GM23338 (cell line): ENCODE data around the gene PFKFB3. TPM values are rescaled to one million over a fixed set of nuclear protein-coding genes. Genes with fewer than 3 reads are reported as not detected.

ENCODE experiments used
- ATAC-seq: fragments of 200-7000 bp; cut with Tn5 transposase; 3 replicates; pipeline ENCODE4 v1.9.1; 2020
- DNase-seq: peaks from one replicate; pipeline ENCODE4 v3.0.0-alpha.2; 2015; ENCODE audit warnings: low spot score
- H2AFZ ChIP-seq: fragments of 200-600 bp; sonication (generic); 2 replicates; pipeline ENCODE4 v1.8.0; 2016; ENCODE audit warnings: antibody characterized with exemption, mild to moderate bottlenecking, moderate library complexity
- H3F3A ChIP-seq: fragments of 200-600 bp; sonication (generic); replicated peaks from 2 replicates; pipeline ENCODE4 v1.8.0; 2017; ENCODE audit warnings: antibody characterized with exemption, mixed run types, low read depth
- H3K27ac ChIP-seq: fragments of 200-600 bp; sonication (generic); 2 replicates; pipeline ENCODE4 v1.6.1; 2016; ENCODE audit warnings: low read depth
- H3K27me3 ChIP-seq: fragments of 200-600 bp; sonication (generic); 2 replicates; pipeline ENCODE4 v1.8.0; 2016; ENCODE audit warnings: mild to moderate bottlenecking, mixed run types, moderate library complexity; ENCODE audit not compliant: insufficient read depth
- H3K36me3 ChIP-seq: fragments of 200-600 bp; sonication (generic); 2 replicates; pipeline ENCODE4 v1.8.0; 2016; ENCODE audit warnings: mild to moderate bottlenecking; ENCODE audit not compliant: insufficient read depth
- H3K4me1 ChIP-seq: fragments of 200-600 bp; sonication (generic); 2 replicates; pipeline ENCODE4 v1.8.0; 2016; ENCODE audit warnings: mild to moderate bottlenecking, moderate library complexity; ENCODE audit not compliant: insufficient read depth
- H3K4me2 ChIP-seq: fragments of 200-600 bp; sonication (generic); 2 replicates; pipeline ENCODE4 v1.7.1; 2017; ENCODE audit warnings: mixed run types
- H3K4me3 ChIP-seq: fragments of 200-600 bp; sonication (generic); 2 replicates; pipeline ENCODE4 v1.6.1; 2016; ENCODE audit warnings: mixed run types
- H3K79me2 ChIP-seq: fragments of 200-600 bp; sonication (generic); replicated peaks from 2 replicates; pipeline ENCODE4 v1.8.0; 2017; ENCODE audit warnings: mild to moderate bottlenecking; ENCODE audit not compliant: insufficient read depth
- H3K9me2 ChIP-seq: fragments of 200-600 bp; sonication (generic); 2 replicates; pipeline ENCODE4 v1.8.0; 2017; ENCODE audit not compliant: insufficient read depth
- H4K20me1 ChIP-seq: fragments of 200-600 bp; sonication (generic); replicated peaks from 2 replicates; pipeline ENCODE4 v1.8.0; 2017; ENCODE audit warnings: mild to moderate bottlenecking; ENCODE audit not compliant: insufficient read depth
- H3K27ac Mint-ChIP-seq: 2 replicates; pipeline ENCODE4 v1.8.0; 2020; ENCODE audit warnings: inconsistent platforms, mild to moderate bottlenecking, moderate library complexity, mixed read lengths
- H3K27me3 Mint-ChIP-seq: 3 replicates; pipeline ENCODE4 v1.8.0; 2022; ENCODE audit warnings: low read depth, mild to moderate bottlenecking, moderate library complexity, mixed read lengths, inconsistent platforms; ENCODE audit not compliant: insufficient read depth, poor library complexity
- H3K36me3 Mint-ChIP-seq: 3 replicates; pipeline ENCODE4 v1.8.0; 2021; ENCODE audit warnings: low read depth, mild to moderate bottlenecking, inconsistent platforms, moderate library complexity, mixed read lengths
- H3K4me1 Mint-ChIP-seq: 3 replicates; pipeline ENCODE4 v1.8.0; 2020; ENCODE audit warnings: mild to moderate bottlenecking, inconsistent platforms, mixed read lengths
- H3K4me3 Mint-ChIP-seq: 3 replicates; pipeline ENCODE4 v1.8.0; 2021; ENCODE audit warnings: moderate library complexity, mild to moderate bottlenecking, inconsistent platforms, mixed read lengths
- H3K9me3 Mint-ChIP-seq: 3 replicates; pipeline ENCODE4 v1.8.0; 2020; ENCODE audit warnings: moderate library complexity, mild to moderate bottlenecking, inconsistent platforms, mixed read lengths
- EZH2phosphoT487 ChIP-seq: fragments of 200-600 bp; sonication (generic); IDR thresholded peaks from one replicate; pipeline ENCODE4 v1.8.1; 2018; ENCODE audit warnings: antibody characterized with exemption; ENCODE audit not compliant: unreplicated experiment
- JUNB ChIP-seq: IDR thresholded peaks from one replicate; pipeline ENCODE4 v1.6.1; 2016; ENCODE audit warnings: antibody characterized with exemption; ENCODE audit not compliant: unreplicated experiment
- STAT1 ChIP-seq: IDR thresholded peaks from one replicate; pipeline ENCODE4 v1.6.1; 2016; ENCODE audit warnings: antibody characterized with exemption; ENCODE audit not compliant: unreplicated experiment
- ZNF114 ChIP-seq: fragments of 250-450 bp; sonication (Bioruptor Pico); IDR thresholded peaks from 2 replicates; pipeline ENCODE4 v1.5.0; 2020; ENCODE audit warnings: mild to moderate bottlenecking, moderate library complexity
- ZNF331 ChIP-seq: fragments of 250-450 bp; sonication (Bioruptor Pico); IDR thresholded peaks from 2 replicates; pipeline ENCODE4 v1.5.0; 2020; ENCODE audit warnings: low read depth, mild to moderate bottlenecking, moderate library complexity
- polyA plus RNA-seq: library from polyadenylated mRNA; unstranded; fragments of >200 nt; fragmentation: Nextera tagmentation; extraction: Ambion mirVana; gene quantifications from 2 replicates; pipeline ENCODE4 v1.2.1, GENCODE V29; 2016
- total RNA-seq: library from RNA; depleted of rRNA; stranded (reverse); fragments of >200 nt; shearing (Covaris generic); gene quantifications from 2 replicates; pipeline ENCODE4 v1.2.3, GENCODE V29; 2014
- TF ChIP-seq, protein P1 (sequence below): fragments of 250-450 bp; sonication (Bioruptor Pico); IDR thresholded peaks from 2 replicates; pipeline ENCODE4 v1.5.0; 2020; ENCODE audit warnings: mild to moderate bottlenecking, moderate library complexity
- TF ChIP-seq, protein P2 (sequence below): IDR thresholded peaks from one replicate; pipeline ENCODE4 v1.6.1; 2018; ENCODE audit warnings: antibody characterized with exemption; ENCODE audit not compliant: unreplicated experiment

The PFKFB3 gene
- total and polyA plus RNA-seq, 2 experiments from 2014 or later, result 9.5 to 26.8 TPM

DNA sequence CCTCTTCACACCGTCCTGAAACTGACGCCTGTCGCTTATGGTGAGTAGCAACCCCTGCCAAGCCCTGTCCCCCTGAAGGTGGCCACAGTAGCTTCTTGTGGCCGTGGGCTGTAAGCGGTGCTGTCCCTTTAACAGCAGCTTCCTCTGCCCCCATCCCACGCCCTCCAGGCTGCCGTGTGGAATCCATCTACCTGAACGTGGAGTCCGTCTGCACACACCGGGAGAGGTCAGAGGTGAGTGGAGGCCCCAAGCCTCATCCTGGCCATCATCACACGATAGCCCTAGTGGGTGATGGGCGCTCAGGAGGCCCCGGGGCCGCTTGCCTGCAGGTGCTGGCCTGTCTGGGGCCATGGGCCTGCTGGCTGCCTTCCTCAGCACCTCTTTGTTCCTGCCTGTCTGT lies 21.2 kb downstream of the PFKFB3 start (continued):
- TF ChIP-seq, protein P1, sequence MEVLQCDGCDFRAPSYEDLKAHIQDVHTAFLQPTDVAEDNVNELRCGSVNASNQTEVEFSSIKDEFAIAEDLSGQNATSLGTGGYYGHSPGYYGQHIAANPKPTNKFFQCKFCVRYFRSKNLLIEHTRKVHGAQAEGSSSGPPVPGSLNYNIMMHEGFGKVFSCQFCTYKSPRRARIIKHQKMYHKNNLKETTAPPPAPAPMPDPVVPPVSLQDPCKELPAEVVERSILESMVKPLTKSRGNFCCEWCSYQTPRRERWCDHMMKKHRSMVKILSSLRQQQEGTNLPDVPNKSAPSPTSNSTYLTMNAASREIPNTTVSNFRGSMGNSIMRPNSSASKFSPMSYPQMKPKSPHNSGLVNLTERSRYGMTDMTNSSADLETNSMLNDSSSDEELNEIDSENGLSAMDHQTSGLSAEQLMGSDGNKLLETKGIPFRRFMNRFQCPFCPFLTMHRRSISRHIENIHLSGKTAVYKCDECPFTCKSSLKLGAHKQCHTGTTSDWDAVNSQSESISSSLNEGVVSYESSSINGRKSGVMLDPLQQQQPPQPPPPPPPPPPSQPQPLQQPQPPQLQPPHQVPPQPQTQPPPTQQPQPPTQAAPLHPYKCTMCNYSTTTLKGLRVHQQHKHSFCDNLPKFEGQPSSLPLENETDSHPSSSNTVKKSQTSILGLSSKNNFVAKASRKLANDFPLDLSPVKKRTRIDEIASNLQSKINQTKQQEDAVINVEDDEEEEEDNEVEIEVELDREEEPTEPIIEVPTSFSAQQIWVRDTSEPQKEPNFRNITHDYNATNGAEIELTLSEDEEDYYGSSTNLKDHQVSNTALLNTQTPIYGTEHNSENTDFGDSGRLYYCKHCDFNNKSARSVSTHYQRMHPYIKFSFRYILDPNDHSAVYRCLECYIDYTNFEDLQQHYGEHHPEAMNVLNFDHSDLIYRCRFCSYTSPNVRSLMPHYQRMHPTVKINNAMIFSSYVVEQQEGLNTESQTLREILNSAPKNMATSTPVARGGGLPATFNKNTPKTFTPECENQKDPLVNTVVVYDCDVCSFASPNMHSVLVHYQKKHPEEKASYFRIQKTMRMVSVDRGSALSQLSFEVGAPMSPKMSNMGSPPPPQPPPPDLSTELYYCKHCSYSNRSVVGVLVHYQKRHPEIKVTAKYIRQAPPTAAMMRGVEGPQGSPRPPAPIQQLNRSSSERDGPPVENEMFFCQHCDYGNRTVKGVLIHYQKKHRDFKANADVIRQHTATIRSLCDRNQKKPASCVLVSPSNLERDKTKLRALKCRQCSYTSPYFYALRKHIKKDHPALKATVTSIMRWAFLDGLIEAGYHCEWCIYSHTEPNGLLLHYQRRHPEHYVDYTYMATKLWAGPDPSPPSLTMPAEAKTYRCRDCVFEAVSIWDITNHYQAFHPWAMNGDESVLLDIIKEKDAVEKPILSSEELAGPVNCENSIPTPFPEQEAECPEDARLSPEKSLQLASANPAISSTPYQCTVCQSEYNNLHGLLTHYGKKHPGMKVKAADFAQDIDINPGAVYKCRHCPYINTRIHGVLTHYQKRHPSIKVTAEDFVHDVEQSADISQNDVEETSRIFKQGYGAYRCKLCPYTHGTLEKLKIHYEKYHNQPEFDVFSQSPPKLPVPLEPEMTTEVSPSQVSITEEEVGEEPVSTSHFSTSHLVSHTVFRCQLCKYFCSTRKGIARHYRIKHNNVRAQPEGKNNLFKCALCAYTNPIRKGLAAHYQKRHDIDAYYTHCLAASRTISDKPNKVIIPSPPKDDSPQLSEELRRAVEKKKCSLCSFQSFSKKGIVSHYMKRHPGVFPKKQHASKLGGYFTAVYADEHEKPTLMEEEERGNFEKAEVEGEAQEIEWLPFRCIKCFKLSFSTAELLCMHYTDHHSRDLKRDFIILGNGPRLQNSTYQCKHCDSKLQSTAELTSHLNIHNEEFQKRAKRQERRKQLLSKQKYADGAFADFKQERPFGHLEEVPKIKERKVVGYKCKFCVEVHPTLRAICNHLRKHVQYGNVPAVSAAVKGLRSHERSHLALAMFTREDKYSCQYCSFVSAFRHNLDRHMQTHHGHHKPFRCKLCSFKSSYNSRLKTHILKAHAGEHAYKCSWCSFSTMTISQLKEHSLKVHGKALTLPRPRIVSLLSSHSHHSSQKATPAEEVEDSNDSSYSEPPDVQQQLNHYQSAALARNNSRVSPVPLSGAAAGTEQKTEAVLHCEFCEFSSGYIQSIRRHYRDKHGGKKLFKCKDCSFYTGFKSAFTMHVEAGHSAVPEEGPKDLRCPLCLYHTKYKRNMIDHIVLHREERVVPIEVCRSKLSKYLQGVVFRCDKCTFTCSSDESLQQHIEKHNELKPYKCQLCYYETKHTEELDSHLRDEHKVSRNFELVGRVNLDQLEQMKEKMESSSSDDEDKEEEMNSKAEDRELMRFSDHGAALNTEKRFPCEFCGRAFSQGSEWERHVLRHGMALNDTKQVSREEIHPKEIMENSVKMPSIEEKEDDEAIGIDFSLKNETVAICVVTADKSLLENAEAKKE (CRISPR knock-in tag), result no peak
- TF ChIP-seq ZNF331 (CRISPR knock-in tag) (no peak), STAT1 (no peak), JUNB (no peak), ZNF114 (CRISPR knock-in tag) (no peak)
- TF ChIP-seq, protein P2, sequence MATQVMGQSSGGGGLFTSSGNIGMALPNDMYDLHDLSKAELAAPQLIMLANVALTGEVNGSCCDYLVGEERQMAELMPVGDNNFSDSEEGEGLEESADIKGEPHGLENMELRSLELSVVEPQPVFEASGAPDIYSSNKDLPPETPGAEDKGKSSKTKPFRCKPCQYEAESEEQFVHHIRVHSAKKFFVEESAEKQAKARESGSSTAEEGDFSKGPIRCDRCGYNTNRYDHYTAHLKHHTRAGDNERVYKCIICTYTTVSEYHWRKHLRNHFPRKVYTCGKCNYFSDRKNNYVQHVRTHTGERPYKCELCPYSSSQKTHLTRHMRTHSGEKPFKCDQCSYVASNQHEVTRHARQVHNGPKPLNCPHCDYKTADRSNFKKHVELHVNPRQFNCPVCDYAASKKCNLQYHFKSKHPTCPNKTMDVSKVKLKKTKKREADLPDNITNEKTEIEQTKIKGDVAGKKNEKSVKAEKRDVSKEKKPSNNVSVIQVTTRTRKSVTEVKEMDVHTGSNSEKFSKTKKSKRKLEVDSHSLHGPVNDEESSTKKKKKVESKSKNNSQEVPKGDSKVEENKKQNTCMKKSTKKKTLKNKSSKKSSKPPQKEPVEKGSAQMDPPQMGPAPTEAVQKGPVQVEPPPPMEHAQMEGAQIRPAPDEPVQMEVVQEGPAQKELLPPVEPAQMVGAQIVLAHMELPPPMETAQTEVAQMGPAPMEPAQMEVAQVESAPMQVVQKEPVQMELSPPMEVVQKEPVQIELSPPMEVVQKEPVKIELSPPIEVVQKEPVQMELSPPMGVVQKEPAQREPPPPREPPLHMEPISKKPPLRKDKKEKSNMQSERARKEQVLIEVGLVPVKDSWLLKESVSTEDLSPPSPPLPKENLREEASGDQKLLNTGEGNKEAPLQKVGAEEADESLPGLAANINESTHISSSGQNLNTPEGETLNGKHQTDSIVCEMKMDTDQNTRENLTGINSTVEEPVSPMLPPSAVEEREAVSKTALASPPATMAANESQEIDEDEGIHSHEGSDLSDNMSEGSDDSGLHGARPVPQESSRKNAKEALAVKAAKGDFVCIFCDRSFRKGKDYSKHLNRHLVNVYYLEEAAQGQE, result no peak

DNA sequence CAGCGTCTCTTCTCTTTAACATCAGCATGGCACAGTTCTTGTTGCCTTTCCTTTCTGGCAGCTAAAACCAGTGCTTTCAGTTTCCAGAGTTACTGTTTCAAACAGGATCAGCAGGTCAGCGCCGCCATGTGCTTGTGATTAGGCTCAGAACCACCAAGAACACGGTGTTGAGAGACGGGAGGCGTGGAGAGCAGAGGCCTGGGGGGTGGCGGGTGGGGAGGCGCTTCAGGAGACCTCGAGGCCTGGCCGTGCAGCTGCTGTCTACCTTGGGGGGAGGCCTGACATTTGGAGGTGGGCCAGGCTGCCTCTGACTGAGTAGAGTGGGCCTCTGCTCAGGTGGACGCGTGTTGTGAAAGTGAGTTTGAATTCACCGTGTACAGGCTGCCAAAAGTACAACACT lies 22.0 kb downstream of the PFKFB3 start:
- Histone ChIP-seq H3F3A (no peaks in the 10 kb centered on the region), H2AFZ (no peak overlapping the region), H3K36me3 (peaks cover 14% of the 10 kb centered on the region; the same call in 1 of the 2 replicates), H3K27ac (no peak overlapping the region), H3K4me1 (no peaks in the 10 kb centered on the region), H3K4me3 (no peak overlapping the region), H3K79me2 (no peaks in the 10 kb centered on the region), H3K4me2 (no peak overlapping the region), H4K20me1 (peaks cover 3% of the 10 kb centered on the region; the same call in 1 of the 2 replicates), H3K9me2 (no peaks in the 10 kb centered on the region), H3K27me3 (no peaks in the 10 kb centered on the region)
- no peak overlapping the region for H3K4me3 Mint-ChIP-seq
- peaks cover 18% of the 10 kb centered on the region for H3K27me3 Mint-ChIP-seq
- H3K9me3 Mint-ChIP-seq, result no peaks in the 10 kb centered on the region; the same call in 2 of the 3 replicates
- H3K36me3 Mint-ChIP-seq, result peaks cover 77% of the 10 kb centered on the region
- TF ChIP-seq EZH2phosphoT487 (no peak), STAT1 (no peak), JUNB (no peak)
- no peaks in the 10 kb centered on the region for H3K4me1 Mint-ChIP-seq
- H3K27ac Mint-ChIP-seq, result no peak overlapping the region
- ATAC-seq, result no peak
- DNase-seq, result no peak
